CD4-positive, alpha-beta T cell treated with Interleukin-12 subunit alpha and Interleukin-12 subunit beta, for 1 hour (primary cell): ENCODE measurements around the gene STARD13.
A peak's percentile ranks its signal among the peaks of the same experiment; 100 is the strongest.
"Not testable (repeated sequence)": the region's sequence is repeated elsewhere in the genome, so short reads cannot be mapped to it uniquely, and the experiment has no call there.

Experiments used
- DNase-seq: peaks from one replicate; pipeline ENCODE4 v3.0.0-alpha.2; 2020

Gene STARD13

GRCh38 chr13:33249894-33250293 lies 35.7 kb downstream of the STARD13 start:
- no peak for DNase-seq

GRCh38 chr13:33249066-33249465 lies 36.5 kb downstream of the STARD13 start:
- DNase-seq: no peak

- DNase-seq: no peak
These were observed 39.9 kb downstream of the STARD13 start for GRCh38 chr13:33245505-33246158.

- DNase-seq: no peak
These were observed 40.7 kb downstream of the STARD13 start for GRCh38 chr13:33244907-33245287.

- no peak for DNase-seq
These were observed 41.2 kb downstream of the STARD13 start for GRCh38 chr13:33244210-33244906.

- no peak for DNase-seq
These were observed 42.5 kb downstream of the STARD13 start for GRCh38 chr13:33242984-33243617.

GRCh38 chr13:33242372-33242771 lies 43.2 kb downstream of the STARD13 start:
- not testable (repeated sequence) for DNase-seq

GRCh38 chr13:33236021-33236420 lies 49.5 kb downstream of the STARD13 start:
- no peak for DNase-seq

- no peak for DNase-seq
These were observed 50.0 kb downstream of the STARD13 start for GRCh38 chr13:33235564-33235963.

GRCh38 chr13:33235078-33235477 lies 50.5 kb downstream of the STARD13 start:
- no peak for DNase-seq

GRCh38 chr13:33233547-33233946 lies 52.0 kb downstream of the STARD13 start:
- DNase-seq: no peak

- no peak for DNase-seq
These were observed 52.7 kb downstream of the STARD13 start for GRCh38 chr13:33232883-33233282.

GRCh38 chr13:33231339-33231738 lies 54.2 kb downstream of the STARD13 start:
- no peak for DNase-seq

- no peak for DNase-seq
These were observed 55.2 kb downstream of the STARD13 start for GRCh38 chr13:33230178-33230881.

GRCh38 chr13:33229446-33230177 lies 55.9 kb downstream of the STARD13 start:
- DNase-seq: no peak

GRCh38 chr13:33228648-33229445 lies 56.7 kb downstream of the STARD13 start:
- DNase-seq: peak; percentile 49

- DNase-seq: no peak
These were observed 57.5 kb downstream of the STARD13 start for GRCh38 chr13:33227927-33228647.

- DNase-seq: no peak
These were observed 60.9 kb downstream of the STARD13 start for GRCh38 chr13:33224686-33225085.

- no peak for DNase-seq
These were observed 61.4 kb downstream of the STARD13 start for GRCh38 chr13:33224191-33224590.

GRCh38 chr13:33219926-33220325 lies 65.6 kb downstream of the STARD13 start:
- no peak for DNase-seq

GRCh38 chr13:33218426-33218825 lies 67.1 kb downstream of the STARD13 start:
- DNase-seq: no peak
